Left lung (tissue), 10 donors: ENCODE data around the gene TM4SF20. TPM values are rescaled to one million over a fixed set of nuclear protein-coding genes. Genes with fewer than 3 reads are reported as not detected.

Source experiments
- ATAC-seq: fragments of 200-7000 bp; cut with Tn5 transposase; one replicate; pipeline ENCODE4 v1.9.1; 2020; ENCODE audit warnings: moderate library complexity
- DNase-seq, 4 donors: peaks; one replicate each; pipeline ENCODE4 v3.0.0-alpha.2; 2013 to 2020
- H3K27ac ChIP-seq, 2 donors: fragments of 200-600 bp; sonication (generic) in 1 of 2; one replicate each; pipeline versions ENCODE4 v1.5.0 to v1.8.0; 2020 to 2021
- H3K27me3 ChIP-seq, 2 donors: fragments of 200-600 bp; sonication (generic) in 1 of 2; one replicate each; pipeline versions ENCODE4 v1.5.0 to v1.8.0; 2020 to 2021
- H3K36me3 ChIP-seq, 2 donors: fragments of 200-600 bp; sonication (generic) in 1 of 2; one replicate each; pipeline versions ENCODE4 v1.5.0 to v1.8.0; 2020 to 2021
- H3K4me1 ChIP-seq, 2 donors: fragments of 200-600 bp; one replicate each; pipeline ENCODE4 v1.8.0; 2021
- H3K4me3 ChIP-seq, 2 donors: fragments of 200-600 bp; sonication (generic) in 1 of 2; one replicate each; pipeline versions ENCODE4 v1.5.0 to v1.8.0; 2020 to 2021; ENCODE audit warnings: mild to moderate bottlenecking in 1 of 2
- H3K9me3 ChIP-seq, 2 donors: fragments of 200-600 bp; sonication (generic) in 1 of 2; one replicate each; pipeline versions ENCODE4 v1.5.0 to v1.8.0; 2020 to 2021
- CTCF ChIP-seq, 2 donors: fragments of 200-600 bp; sonication (generic) in 1 of 2; IDR thresholded peaks; one replicate each; pipeline versions ENCODE4 v1.5.0 to v1.8.0; 2021; ENCODE audit warnings: antibody characterized with exemption in 2 of 2
- intact Hi-C, 2 donors: fragments of 100-400 bp; cut with DNase I; formaldehyde crosslinking; loops; one replicate each; pipeline versions ENCODE4 v1.11.2 to v1.14.2; 2022
- polyA plus RNA-seq, 6 donors: library from polyadenylated mRNA; unstranded; fragments of 120-200 nt; gene quantifications; one replicate each; pipeline ENCODE4 v1.2.1, GENCODE V29; 2013; ENCODE audit not compliant: insufficient read length in 6 of 6
- total RNA-seq, 2 donors: library from RNA; stranded (reverse); fragmentation: NEBNext Ultra II Directional; extraction: Animal tissue kit (Norgen Biotek cat#: 25700); gene quantifications; one replicate each; pipeline ENCODE4 v1.2.1, GENCODE V29; 2021
- donor health status: DM: no; HTN: yes; CAD: no.
- donor health status: DM: no; HTN: no; CAD: no.

The TM4SF20 gene
- total and polyA plus RNA-seq, 8 donors: 0.06 to 0.14 (median 0.08) TPM; not detected in 3

GRCh38 chr2:227340106-227340505 lies 39.0 kb downstream of the TM4SF20 start:
- H3K27me3 ChIP-seq: no peaks in the 10 kb centered on the region
- H3K4me3 ChIP-seq: no peak overlapping the region
- H3K36me3 ChIP-seq: peaks cover 0 to 38% of the 10 kb centered on the region in 2 donors
- H3K9me3 ChIP-seq: no peaks in the 10 kb centered on the region
- no peak overlapping the region for H3K27ac ChIP-seq
- DNase-seq (no peak), ATAC-seq (no peak)
- H3K4me1 ChIP-seq: peaks cover 0 to 9% of the 10 kb centered on the region in 2 donors
- TF ChIP-seq CTCF (IDR thresholded peaks at IDR 0.05): no peak
- intact Hi-C loops: no loop called here

GRCh38 chr2:227339098-227339599 lies 40.0 kb downstream of the TM4SF20 start:
- Histone ChIP-seq H3K4me1 (peaks cover 0 to 10% of the 10 kb centered on the region in 2 donors), H3K9me3 (no peaks in the 10 kb centered on the region), H3K27ac (no peak overlapping the region), H3K4me3 (no peak overlapping the region), H3K27me3 (no peaks in the 10 kb centered on the region), H3K36me3 (peaks cover 0 to 48% of the 10 kb centered on the region in 2 donors)
- TF ChIP-seq CTCF (IDR thresholded peaks at IDR 0.05): no peak
- DNase-seq (no peak), ATAC-seq (peak; percentile 31)
- intact Hi-C loops: no loop called here

GRCh38 chr2:227337442-227337841 lies 41.7 kb downstream of the TM4SF20 start:
- Histone ChIP-seq H3K27me3 (no peaks in the 10 kb centered on the region), H3K4me1 (peaks cover 0 to 10% of the 10 kb centered on the region in 2 donors), H3K4me3 (no peak overlapping the region), H3K36me3 (peaks cover 0 to 59% of the 10 kb centered on the region in 2 donors), H3K27ac (no peak overlapping the region), H3K9me3 (no peaks in the 10 kb centered on the region)
- ATAC-seq (no peak), DNase-seq (no peak)
- no peak for TF ChIP-seq CTCF (IDR thresholded peaks at IDR 0.05)
- intact Hi-C loops: no loop called here

GRCh38 chr2:227335713-227336112 lies 43.4 kb downstream of the TM4SF20 start:
- Histone ChIP-seq H3K4me3 (no peak overlapping the region), H3K27me3 (no peaks in the 10 kb centered on the region), H3K36me3 (peaks cover 0 to 66% of the 10 kb centered on the region in 2 donors), H3K27ac (peak overlapping the region in 1 of 2 donors; percentile 49), H3K9me3 (no peaks in the 10 kb centered on the region), H3K4me1 (peaks cover 0 to 10% of the 10 kb centered on the region in 2 donors)
- intact Hi-C loops: no loop called here
- DNase-seq: no peak
- no peak for TF ChIP-seq CTCF (IDR thresholded peaks at IDR 0.05)
- no peak for ATAC-seq

- intact Hi-C loops: no loop called here
- Histone ChIP-seq H3K27me3 (no peaks in the 10 kb centered on the region), H3K27ac (no peak overlapping the region), H3K4me1 (peaks cover 0 to 31% of the 10 kb centered on the region in 2 donors), H3K9me3 (no peaks in the 10 kb centered on the region), H3K4me3 (peak overlapping the region in 1 of 2 donors; percentile 84), H3K36me3 (peaks cover 0 to 12% of the 10 kb centered on the region in 2 donors)
- TF ChIP-seq CTCF (IDR thresholded peaks at IDR 0.05): no peak
- ATAC-seq: no peak
- DNase-seq: no peak
Observed at GRCh38 chr2:227326783-227327182, 52.3 kb downstream of the TM4SF20 start.
